ENCODE measurements around the gene ABCC2.

Gene ABCC2

DNA sequence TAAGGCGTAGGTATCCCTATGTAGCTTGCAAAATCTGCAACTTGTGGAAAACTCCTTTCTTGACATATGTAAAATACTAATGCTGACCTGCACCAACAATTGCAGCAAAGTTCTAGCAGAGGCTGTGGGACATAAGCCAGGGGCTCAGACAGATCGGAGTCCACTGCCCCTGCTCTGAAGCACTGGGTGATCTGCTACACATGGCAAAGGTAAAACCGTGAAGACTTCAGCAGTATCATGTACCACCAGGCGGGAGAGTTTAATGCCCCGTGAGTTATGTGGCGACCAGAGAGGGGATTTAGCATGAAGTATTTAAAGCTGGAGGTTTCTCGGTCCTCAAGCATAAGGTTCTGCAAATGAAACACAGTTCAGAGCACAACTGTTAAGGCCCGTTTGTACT is 76.4 kb downstream of the ABCC2 start:
- TF ChIP-seq, protein P1, sequence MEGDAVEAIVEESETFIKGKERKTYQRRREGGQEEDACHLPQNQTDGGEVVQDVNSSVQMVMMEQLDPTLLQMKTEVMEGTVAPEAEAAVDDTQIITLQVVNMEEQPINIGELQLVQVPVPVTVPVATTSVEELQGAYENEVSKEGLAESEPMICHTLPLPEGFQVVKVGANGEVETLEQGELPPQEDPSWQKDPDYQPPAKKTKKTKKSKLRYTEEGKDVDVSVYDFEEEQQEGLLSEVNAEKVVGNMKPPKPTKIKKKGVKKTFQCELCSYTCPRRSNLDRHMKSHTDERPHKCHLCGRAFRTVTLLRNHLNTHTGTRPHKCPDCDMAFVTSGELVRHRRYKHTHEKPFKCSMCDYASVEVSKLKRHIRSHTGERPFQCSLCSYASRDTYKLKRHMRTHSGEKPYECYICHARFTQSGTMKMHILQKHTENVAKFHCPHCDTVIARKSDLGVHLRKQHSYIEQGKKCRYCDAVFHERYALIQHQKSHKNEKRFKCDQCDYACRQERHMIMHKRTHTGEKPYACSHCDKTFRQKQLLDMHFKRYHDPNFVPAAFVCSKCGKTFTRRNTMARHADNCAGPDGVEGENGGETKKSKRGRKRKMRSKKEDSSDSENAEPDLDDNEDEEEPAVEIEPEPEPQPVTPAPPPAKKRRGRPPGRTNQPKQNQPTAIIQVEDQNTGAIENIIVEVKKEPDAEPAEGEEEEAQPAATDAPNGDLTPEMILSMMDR (IDR thresholded peaks at IDR 0.05), result no peak

DNA sequence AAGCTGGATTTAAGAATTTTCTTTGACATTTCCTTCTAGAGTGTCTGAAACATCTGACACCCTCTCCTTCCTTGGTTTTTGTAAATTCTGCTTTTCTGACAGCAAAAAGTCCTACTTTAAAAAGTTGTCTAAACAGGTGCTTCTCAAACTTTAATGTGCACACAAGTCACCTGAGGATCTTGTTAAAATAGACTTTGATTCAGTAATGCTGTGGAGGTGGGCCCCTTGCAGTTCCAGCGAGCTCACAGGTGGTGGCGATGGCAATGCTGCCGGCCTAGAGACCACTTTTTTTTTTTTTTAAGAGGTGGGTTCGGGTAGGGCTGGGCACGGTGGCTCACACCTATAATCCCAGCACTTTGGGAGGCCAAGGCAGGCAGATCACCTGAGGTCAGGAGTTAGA is 77.1 kb downstream of the ABCC2 start:
- TF ChIP-seq, protein P1 (IDR thresholded peaks at IDR 0.05), result no peak

DNA sequence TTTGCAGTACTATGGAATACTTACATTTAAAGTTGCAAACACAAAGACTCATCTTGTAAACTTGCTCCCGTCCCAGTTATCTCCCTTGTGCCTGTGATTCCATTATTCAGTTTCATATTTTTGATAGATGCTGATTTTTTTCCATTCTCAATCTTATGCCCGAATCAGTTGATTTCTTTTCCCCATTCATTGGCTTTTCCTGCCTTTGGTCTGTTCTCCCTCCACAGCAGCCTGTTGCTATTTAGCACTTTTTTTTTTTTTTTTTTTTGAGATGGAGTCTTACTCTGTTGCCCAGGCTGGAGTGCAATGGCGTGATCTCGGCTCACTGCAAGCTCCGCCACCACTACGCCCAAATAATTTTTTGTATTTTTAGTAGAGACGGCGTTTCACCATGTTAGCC is 78.0 kb downstream of the ABCC2 start:
- TF ChIP-seq, protein P1 (IDR thresholded peaks at IDR 0.05), result no peak

DNA sequence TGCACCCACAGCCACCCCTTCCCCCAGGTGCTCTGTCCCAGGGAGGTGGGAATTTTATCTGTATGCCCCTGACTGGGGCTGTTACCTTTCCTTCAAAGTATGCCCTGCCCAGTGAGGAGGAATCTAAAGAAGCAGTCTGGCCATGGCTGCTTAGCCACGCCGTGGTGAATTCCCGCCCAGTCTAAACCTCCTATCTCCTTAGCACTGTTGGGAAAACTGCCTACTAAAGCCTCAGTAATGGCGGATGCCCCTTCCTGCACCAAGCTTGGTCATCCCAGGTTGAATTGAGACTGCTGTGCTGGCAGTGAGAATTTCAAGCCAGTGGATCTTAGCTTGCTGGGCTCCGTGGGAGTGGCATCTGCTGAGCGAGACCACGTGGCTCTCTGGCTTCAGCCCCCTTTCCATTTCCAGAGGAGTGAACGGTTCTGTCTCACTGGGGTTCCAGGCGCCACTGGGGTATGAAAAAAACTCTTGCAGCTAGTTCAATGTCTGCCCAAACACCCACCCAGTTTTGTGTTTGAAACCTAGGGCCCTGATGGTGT is 87.2 kb downstream of the ABCC2 start:
- TF ChIP-seq, protein P1 (IDR thresholded peaks at IDR 0.05), result no peak

DNA sequence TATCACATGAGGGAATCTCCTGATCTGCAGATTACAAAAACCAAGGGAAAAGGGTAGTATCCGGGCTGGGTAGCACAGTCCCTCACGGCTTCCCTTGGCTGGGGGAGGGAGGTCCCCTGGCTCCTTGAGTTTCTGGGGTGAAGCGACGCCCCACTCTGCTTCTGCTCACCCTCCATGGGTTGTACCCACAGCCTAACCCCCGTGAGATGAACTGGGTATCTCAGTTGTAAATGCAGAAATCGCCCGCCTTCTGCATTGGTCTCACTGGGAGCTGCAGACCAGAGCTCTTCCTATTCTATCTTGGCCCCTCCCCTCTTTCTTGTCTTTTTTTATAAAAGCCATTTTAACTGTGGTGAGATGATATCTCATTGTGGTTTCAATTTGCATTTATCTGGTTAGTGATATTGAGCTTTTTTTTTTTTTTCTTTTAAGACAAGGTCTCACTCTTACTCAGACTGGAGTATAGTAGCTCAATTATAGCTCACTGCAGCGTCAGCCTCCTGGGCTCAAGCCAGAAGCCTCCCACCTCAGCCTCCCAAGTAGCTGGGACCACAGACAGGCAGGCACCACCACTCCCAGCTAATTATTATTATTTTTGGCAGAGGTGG is 87.8 kb downstream of the ABCC2 start:
- TF ChIP-seq, protein P1 (IDR thresholded peaks at IDR 0.05), result no peak

DNA sequence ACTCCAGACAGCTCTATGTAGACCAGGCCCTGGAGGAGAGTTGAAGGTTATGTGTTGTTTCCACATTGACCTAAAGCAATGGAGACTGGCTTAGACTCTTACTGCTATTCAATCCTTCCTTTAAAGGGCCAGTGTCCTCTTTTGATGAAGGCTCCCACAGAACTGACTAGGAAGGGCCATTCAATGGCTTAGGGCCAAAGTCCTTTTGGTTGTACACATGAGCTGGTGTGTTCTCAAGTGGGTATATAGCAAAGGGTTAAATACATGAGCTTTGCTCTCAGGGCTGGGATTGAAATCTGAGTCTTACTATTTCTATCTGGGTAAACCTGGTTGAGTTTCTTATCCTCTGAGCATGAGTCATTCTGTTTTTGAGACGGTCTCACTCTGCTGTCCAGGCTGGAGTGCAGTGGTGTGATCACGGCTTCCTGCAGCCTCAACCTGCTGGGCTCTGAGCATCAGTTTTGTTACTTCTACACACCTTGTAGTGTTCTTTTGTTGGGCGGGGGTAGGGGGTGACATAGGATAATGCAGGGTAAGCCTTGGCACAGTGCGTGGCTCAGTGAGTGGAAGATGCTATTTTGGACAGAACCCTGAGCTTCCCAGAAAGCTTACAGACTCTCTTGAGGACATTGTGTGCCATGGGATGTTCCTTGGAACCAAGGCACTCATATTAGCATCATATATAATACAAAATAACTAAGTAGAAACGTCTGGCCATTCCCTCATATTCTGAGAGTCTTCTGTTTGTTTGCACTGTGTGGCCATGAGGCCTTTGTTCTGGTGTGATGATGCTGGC is 90.1 kb downstream of the ABCC2 start:
- TF ChIP-seq, protein P1 (IDR thresholded peaks at IDR 0.05), result no peak

DNA sequence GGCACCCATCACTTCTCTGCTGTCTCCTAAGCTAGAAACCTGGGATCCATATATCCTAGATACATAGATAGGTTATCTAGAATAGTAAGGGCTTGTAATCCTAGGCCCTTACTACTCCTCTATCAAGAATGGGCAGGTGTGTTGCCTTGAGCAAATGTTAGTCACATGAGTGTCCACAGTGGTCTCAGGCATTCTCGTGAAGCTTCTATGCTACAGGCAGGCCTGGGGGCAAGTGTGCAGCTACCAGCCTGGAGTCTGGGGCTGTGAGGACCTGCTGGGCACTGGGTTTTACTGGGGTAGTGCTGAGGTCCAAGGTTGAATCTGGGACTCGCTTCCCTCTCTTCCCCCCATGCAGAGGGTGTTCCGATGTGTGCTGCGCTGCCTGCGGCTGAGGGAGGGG is 91.4 kb downstream of the ABCC2 start:
- TF ChIP-seq, protein P1 (IDR thresholded peaks at IDR 0.05), result no peak
